IPS-20b (cell line): Measurements from ENCODE around the gene BAZ1B.
A peak's percentile ranks its signal among the peaks of the same experiment; 100 is the strongest.
"Not testable (repeated sequence)": the region's sequence is repeated elsewhere in the genome, so short reads cannot be mapped to it uniquely, and the experiment has no call there.

Source experiments
- H3K27ac ChIP-seq: one replicate; pipeline ENCODE4 v1.5.1; 2013; ENCODE audit warnings: low read length
- H3K27me3 ChIP-seq: 2 replicates; pipeline ENCODE4 v1.6.1; 2013; ENCODE audit warnings: mild to moderate bottlenecking, low read length, inconsistent platforms; ENCODE audit not compliant: insufficient read depth
- H3K36me3 ChIP-seq: 2 replicates; pipeline ENCODE4 v1.6.1; 2013; ENCODE audit warnings: low read depth, mild to moderate bottlenecking, inconsistent platforms, low read length, moderate library complexity; ENCODE audit not compliant: insufficient read depth
- H3K4me1 ChIP-seq: 2 replicates; pipeline ENCODE4 v1.6.1; 2013; ENCODE audit warnings: mild to moderate bottlenecking, control low read depth, inconsistent platforms, low read length, moderate library complexity; ENCODE audit not compliant: insufficient read depth
- H3K4me3 ChIP-seq: 2 replicates; pipeline ENCODE4 v1.5.1; 2013; ENCODE audit warnings: mild to moderate bottlenecking, low read length, inconsistent platforms
- H3K9ac ChIP-seq: 2 replicates; pipeline ENCODE4 v1.6.1; 2013; ENCODE audit warnings: low read depth, mild to moderate bottlenecking, inconsistent platforms, low read length, moderate library complexity
- H3K9me3 ChIP-seq: 2 replicates; pipeline ENCODE4 v1.6.1; 2013; ENCODE audit warnings: mild to moderate bottlenecking, low read depth, low read length, inconsistent platforms; ENCODE audit not compliant: insufficient read depth

BAZ1B gene

GRCh38 chr7:73522105-73522872, at the start of gene BAZ1B:
Gene BAZ1B, minus strand, starts transcription at chr7:73522293. Its CDS starts 360 bp downstream, at chr7:73521933.
- Histone ChIP-seq H3K9me3 (no peaks in the 10 kb centered on the region), H3K27ac (peak within 1 kb of the TSS; percentile 84), H3K4me1 (peaks cover 12% of the 10 kb centered on the region; the same call in 1 of the 2 replicates), H3K4me3 (peak within 1 kb of the TSS; percentile 82), H3K36me3 (peaks cover 29% of the 10 kb centered on the region), H3K27me3 (no peaks in the 10 kb centered on the region), H3K9ac (peak within 1 kb of the TSS; percentile 89)

GRCh38 chr7:73570977-73571376, 48.9 kb upstream of the BAZ1B start:
- Histone ChIP-seq H3K9ac (no peak overlapping the region), H3K4me3 (no peak overlapping the region), H3K36me3 (peaks cover 57% of the 10 kb centered on the region), H3K27ac (no peak overlapping the region), H3K27me3 (no peaks in the 10 kb centered on the region), H3K9me3 (no peaks in the 10 kb centered on the region), H3K4me1 (no peaks in the 10 kb centered on the region)

- no peaks in the 10 kb centered on the region for H3K9me3 ChIP-seq
- H3K36me3 ChIP-seq: peaks cover 57% of the 10 kb centered on the region
- H3K9ac ChIP-seq: no peak overlapping the region
- H3K27me3 ChIP-seq: no peaks in the 10 kb centered on the region
- no peak overlapping the region for H3K4me3 ChIP-seq
- no peak overlapping the region for H3K27ac ChIP-seq
- no peaks in the 10 kb centered on the region for H3K4me1 ChIP-seq
Observed at GRCh38 chr7:73570521-73570920, 48.4 kb upstream of the BAZ1B start.

- Histone ChIP-seq H3K9me3 (no peaks in the 10 kb centered on the region), H3K4me1 (peaks cover 4% of the 10 kb centered on the region; the same call in 1 of the 2 replicates), H3K27ac (no peak overlapping the region), H3K4me3 (no peak overlapping the region), H3K27me3 (no peaks in the 10 kb centered on the region), H3K9ac (no peak overlapping the region), H3K36me3 (peaks cover 50% of the 10 kb centered on the region)
Observed at GRCh38 chr7:73569042-73569608, 47.0 kb upstream of the BAZ1B start.

- Histone ChIP-seq H3K27ac (no peak overlapping the region), H3K27me3 (no peaks in the 10 kb centered on the region), H3K4me1 (peaks cover 4% of the 10 kb centered on the region; the same call in 1 of the 2 replicates), H3K36me3 (peaks cover 39% of the 10 kb centered on the region), H3K9ac (no peak overlapping the region), H3K9me3 (no peaks in the 10 kb centered on the region), H3K4me3 (no peak overlapping the region)
Observed at GRCh38 chr7:73567846-73568685, 46.0 kb upstream of the BAZ1B start.

- Histone ChIP-seq H3K4me1 (peaks cover 4% of the 10 kb centered on the region; the same call in 1 of the 2 replicates), H3K9ac (no peak overlapping the region), H3K27me3 (no peaks in the 10 kb centered on the region), H3K27ac (no peak overlapping the region), H3K4me3 (no peak overlapping the region), H3K9me3 (no peaks in the 10 kb centered on the region), H3K36me3 (peaks cover 30% of the 10 kb centered on the region)
Observed at GRCh38 chr7:73567140-73567539, 45.0 kb upstream of the BAZ1B start.

- peaks cover 25% of the 10 kb centered on the region for H3K36me3 ChIP-seq
- not testable (repeated sequence) for H3K9me3 ChIP-seq, H3K4me3 ChIP-seq, H3K27me3 ChIP-seq, H3K9ac ChIP-seq, H3K27ac ChIP-seq, H3K4me1 ChIP-seq
Observed at GRCh38 chr7:73566431-73566830, 44.3 kb upstream of the BAZ1B start.

- H3K4me1 ChIP-seq: peaks cover 4% of the 10 kb centered on the region; the same call in 1 of the 2 replicates
- H3K27me3 ChIP-seq: no peaks in the 10 kb centered on the region
- H3K4me3 ChIP-seq: no peak overlapping the region
- peaks cover 19% of the 10 kb centered on the region for H3K36me3 ChIP-seq
- no peak overlapping the region for H3K9ac ChIP-seq
- H3K27ac ChIP-seq: no peak overlapping the region
- no peaks in the 10 kb centered on the region for H3K9me3 ChIP-seq
Observed at GRCh38 chr7:73565675-73566340, 43.7 kb upstream of the BAZ1B start.

- peaks cover 11% of the 10 kb centered on the region for H3K27me3 ChIP-seq
- H3K9me3 ChIP-seq: no peaks in the 10 kb centered on the region
- no peak overlapping the region for H3K27ac ChIP-seq
- H3K4me3 ChIP-seq: no peak overlapping the region
- H3K4me1 ChIP-seq: peaks cover 4% of the 10 kb centered on the region; the same call in 1 of the 2 replicates
- H3K9ac ChIP-seq: no peak overlapping the region
- H3K36me3 ChIP-seq: no peaks in the 10 kb centered on the region
Observed at GRCh38 chr7:73560109-73560835, 38.2 kb upstream of the BAZ1B start.

GRCh38 chr7:73557397-73558257, 35.5 kb upstream of the BAZ1B start, which contains the start of gene BCL7B:
Gene BCL7B, minus strand, starts transcription at chr7:73557690. Its CDS starts 112 bp downstream, at chr7:73557578.
- H3K27ac ChIP-seq: peak within 1 kb of the TSS; percentile 72
- H3K36me3 ChIP-seq: peaks cover 9% of the 10 kb centered on the region
- peak within 1 kb of the TSS; percentile 86; the same call in 1 of the 2 replicates for H3K9ac ChIP-seq
- no peaks in the 10 kb centered on the region for H3K4me1 ChIP-seq
- H3K9me3 ChIP-seq: no peaks in the 10 kb centered on the region
- peaks cover 11% of the 10 kb centered on the region for H3K27me3 ChIP-seq
- H3K4me3 ChIP-seq: peak within 1 kb of the TSS; percentile 80
